Endothelial cell of umbilical vein (primary cell): ENCODE data around the gene SHISA9. TPM values are rescaled to one million over a fixed set of nuclear protein-coding genes. Genes with fewer than 3 reads are reported as not detected.

ENCODE experiments used
- BruUV-seq: library from RNA; stranded (reverse); fragments of 400-500 nt; replicated peaks from 2 replicates; lab custom pipeline; 2021; lab: Mats Ljungman, UMichigan
- CTCF ChIA-PET: fragments of 300-600, 350-600 bp; sonication (Branson Sonifier 250); formaldehyde crosslinking; loops from one replicate; lab custom pipeline; 2021; ENCODE audit warnings: antibody characterized with exemption, inconsistent platforms; lab: Charles Lee
- POLR2A ChIA-PET: fragments of 300-600, 350-600 bp; sonication (Branson Sonifier 250); formaldehyde crosslinking; loops from one replicate; lab custom pipeline; 2021; ENCODE audit warnings: antibody characterized with exemption, inconsistent platforms; lab: Charles Lee
- DNase-seq: peaks from one replicate; pipeline ENCODE4 v3.0.0-alpha.2; 2011; ENCODE audit warnings: low read depth, low spot score
- FAIRE-seq: peaks from 2 replicates; lab custom pipeline; 2011; peaks lifted over from hg19 to GRCh38; lab: Jason Lieb, UNC
- H2AFZ ChIP-seq: 2 replicates; pipeline ENCODE4 v1.6.0; 2012; ENCODE audit warnings: low read depth, low read length, control low read depth, inconsistent platforms
- H3K27ac ChIP-seq: 2 replicates; pipeline ENCODE4 v1.5.1; 2011; ENCODE audit warnings: low read depth, mild to moderate bottlenecking, control low read depth, low read length, moderate library complexity; ENCODE audit not compliant: insufficient read depth
- H3K27me3 ChIP-seq, 2 experiments: 2 replicates each; pipeline versions ENCODE4 v1.6.0 to v1.6.1; 2011; ENCODE audit warnings: low read length in 2 of 2, mixed read lengths in 1 of 2; ENCODE audit not compliant: control insufficient read depth in 2 of 2, insufficient read depth in 2 of 2
- H3K36me3 ChIP-seq, 2 experiments: 2 replicates in 1 of 2; 3 replicates in 1 of 2; pipeline ENCODE4 v1.5.1; 2011; ENCODE audit warnings: low read length in 2 of 2, mild to moderate bottlenecking in 1 of 2, moderate library complexity in 1 of 2; ENCODE audit not compliant: control insufficient read depth in 2 of 2, insufficient read depth in 2 of 2; ENCODE audit errors: extremely low read depth in 1 of 2
- H3K4me1 ChIP-seq: 3 replicates; pipeline ENCODE4 v1.5.1; 2011; ENCODE audit warnings: mild to moderate bottlenecking, low read length; ENCODE audit not compliant: control insufficient read depth, insufficient read depth; ENCODE audit errors: extremely low read depth
- H3K4me2 ChIP-seq: 2 replicates; pipeline ENCODE4 v1.6.1; 2011; ENCODE audit warnings: low read length, control low read depth, mixed read lengths; ENCODE audit not compliant: insufficient read depth
- H3K4me3 ChIP-seq, 3 experiments: fragments of 200-600 bp in 1 of 3; sonication (generic), shearing (Covaris generic) in 1 of 3; replicated peaks in 1 of 3; 2 replicates each; pipeline ENCODE4 v1.5.1; 2011 to 2016; ENCODE audit warnings: control low read depth in 3 of 3, low read length in 3 of 3, mild to moderate bottlenecking in 2 of 3, inconsistent platforms in 1 of 3, low read depth in 1 of 3, moderate library complexity in 1 of 3; ENCODE audit not compliant: insufficient read depth in 1 of 3
- H3K79me2 ChIP-seq: 2 replicates; pipeline ENCODE4 v1.6.0; 2012; ENCODE audit warnings: low read length, inconsistent platforms; ENCODE audit not compliant: control insufficient read depth, insufficient read depth
- H3K9ac ChIP-seq: replicated peaks from 2 replicates; pipeline ENCODE3; 2011; ENCODE audit warnings: low read length, control low read depth; ENCODE audit not compliant: insufficient read depth; ENCODE audit errors: extremely low read depth
- H3K9me1 ChIP-seq: replicated peaks from 3 replicates; pipeline ENCODE4 v1.6.0; 2011; ENCODE audit warnings: mild to moderate bottlenecking, low read length; ENCODE audit not compliant: control insufficient read depth, insufficient read depth; ENCODE audit errors: extremely low read depth
- H3K9me3 ChIP-seq: replicated peaks from 2 replicates; pipeline ENCODE4 v1.5.1; 2012; ENCODE audit warnings: low read length, inconsistent platforms; ENCODE audit not compliant: control insufficient read depth, insufficient read depth
- H4K20me1 ChIP-seq: replicated peaks from 2 replicates; pipeline ENCODE3; 2011; ENCODE audit warnings: mild to moderate bottlenecking, low read length; ENCODE audit not compliant: control insufficient read depth, insufficient read depth; ENCODE audit errors: extremely low read depth
- EZH2 ChIP-seq: IDR thresholded peaks from 2 replicates; pipeline ENCODE4 v1.6.1; 2012; ENCODE audit warnings: borderline replicate concordance, low read depth, mild to moderate bottlenecking, moderate library complexity, low read length, inconsistent platforms; ENCODE audit not compliant: severe bottlenecking
- FOS ChIP-seq: IDR thresholded peaks from 2 replicates; pipeline ENCODE4 v1.6.1; 2011; ENCODE audit warnings: mild to moderate bottlenecking, low read length, moderate library complexity, borderline replicate concordance; ENCODE audit not compliant: insufficient read depth
- GATA2 ChIP-seq: IDR thresholded peaks from 2 replicates; pipeline ENCODE4 v1.7.0; 2011; ENCODE audit warnings: low read depth, mild to moderate bottlenecking, moderate library complexity, mixed read lengths, low read length; ENCODE audit not compliant: insufficient read length, insufficient read depth
- JUN ChIP-seq: IDR thresholded peaks from 2 replicates; pipeline ENCODE4 v1.6.1; 2011; ENCODE audit warnings: borderline replicate concordance, low read depth; ENCODE audit not compliant: insufficient read length, insufficient read depth
- MYC ChIP-seq: IDR thresholded peaks from one replicate; pipeline ENCODE4 v1.6.1; 2011; ENCODE audit warnings: mild to moderate bottlenecking, low read depth, low read length
- POLR2A ChIP-seq: IDR thresholded peaks from 2 replicates; pipeline ENCODE4 v1.6.1; 2012; ENCODE audit warnings: low read depth, mild to moderate bottlenecking, control low read depth, low read length
- POLR2AphosphoS5 ChIP-seq: IDR thresholded peaks from 2 replicates; pipeline ENCODE4 v1.6.1; 2012; ENCODE audit warnings: low read depth, mild to moderate bottlenecking, control low read depth, low read length, moderate library complexity; ENCODE audit not compliant: insufficient read depth
- dilution Hi-C: fragments of 300-500 bp; cut with MboI; formaldehyde crosslinking; loops from one replicate; pipeline ENCODE4 v1.15.0; 2019; ENCODE audit warnings: low sequenced_read_pairs; ENCODE audit not compliant: extremely low pct_ligation_motif_present
- intact Hi-C: fragments of 100-400 bp; cut with micrococcal nuclease; formaldehyde crosslinking; loops from one replicate; pipeline ENCODE4 v1.10.0; 2022
- polyA plus RNA-seq, 4 experiments: library from polyadenylated mRNA; depleted of rRNA in 3 of 4; stranded (reverse) in 3 of 4; unstranded in 1 of 4; fragments of >200 nt; gene quantifications; 2 replicates each; pipeline versions ENCODE4 v1.2.1 to v1.2.3, GENCODE V29; 2011 to 2012; ENCODE audit warnings: missing spikeins in 1 of 4
- total RNA-seq: library from RNA; stranded (reverse); gene quantifications from 2 replicates; pipeline ENCODE4 v1.2.3, GENCODE V29; 2021
- TF ChIP-seq, protein P1 (sequence below), 2 donors: IDR thresholded peaks; 1 replicate in 1 of 2; 2 replicates in 1 of 2; pipeline ENCODE4 v1.5.1; 2011; ENCODE audit warnings: low read length in 2 of 2, mild to moderate bottlenecking in 2 of 2, moderate library complexity in 2 of 2, control low read depth in 1 of 2, inconsistent platforms in 1 of 2, low read depth in 1 of 2; ENCODE audit not compliant: insufficient read depth in 1 of 2; ENCODE audit errors: extremely low read depth in 1 of 2
- TF ChIP-seq, protein P2 (sequence below): IDR thresholded peaks from 2 replicates; pipeline ENCODE4 v1.6.1; 2011; ENCODE audit not compliant: insufficient read depth, insufficient read length

Gene SHISA9
- total and polyA plus RNA-seq, 2 donors (not counting 3 experiments of a cell fraction or from before 2014, with no cell fraction given): not detected

DNA sequence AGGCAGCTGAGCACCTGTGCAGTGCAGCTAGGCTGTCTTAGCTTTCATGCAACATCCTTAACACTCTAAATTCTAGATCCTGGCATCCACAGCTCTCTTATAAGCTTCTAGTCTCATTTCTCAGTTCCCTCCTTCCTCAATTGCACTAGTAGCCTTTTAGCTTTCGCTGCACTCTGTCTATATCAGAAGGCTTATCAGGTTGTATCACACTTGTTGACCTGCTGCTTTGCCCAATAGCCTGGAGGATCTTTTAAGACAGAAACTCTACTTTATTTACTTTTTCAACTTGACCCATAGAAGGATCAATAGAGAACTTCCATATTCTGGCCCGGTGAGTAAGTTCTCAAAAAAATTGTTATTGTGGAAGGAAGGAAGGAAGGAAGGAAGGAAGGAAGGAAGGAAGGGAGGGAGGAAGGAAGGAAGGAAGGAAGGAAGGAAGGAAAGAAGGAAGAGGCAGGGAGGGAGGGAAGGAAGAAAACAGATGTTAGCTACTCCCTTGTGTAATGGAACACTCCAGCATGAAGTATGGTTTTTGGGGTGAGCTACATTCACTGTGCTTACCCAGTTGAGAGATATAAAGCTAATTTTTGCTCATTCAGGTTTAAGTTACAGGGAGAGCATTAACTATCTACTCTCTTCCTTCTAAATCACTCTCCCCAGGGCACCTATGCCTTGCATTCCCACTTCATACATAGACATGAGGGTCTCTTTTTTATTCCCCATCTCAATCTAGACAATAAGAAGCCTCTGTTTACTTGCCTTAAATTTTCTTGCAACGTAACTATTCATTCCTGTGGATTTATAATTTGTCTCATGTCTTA is 361.1 kb downstream of the SHISA9 start:
- Histone ChIP-seq H3K9ac (no peak overlapping the region), H3K9me3 (peaks cover 2% of the 10 kb centered on the region), H3K27me3 (no peaks in the 10 kb centered on the region), H4K20me1 (no peaks in the 10 kb centered on the region), H3K4me1 (no peaks in the 10 kb centered on the region), H3K27ac (no peak overlapping the region), H3K4me2 (no peak overlapping the region), H3K9me1 (no peaks in the 10 kb centered on the region), H3K36me3 (no peaks in the 10 kb centered on the region), H2AFZ (no peak overlapping the region), H3K4me3 (no peak overlapping the region), H3K79me2 (no peaks in the 10 kb centered on the region)
- TF ChIP-seq EZH2 (no peak), MYC (no peak), FOS (no peak), POLR2A (no peak), GATA2 (no peak), POLR2AphosphoS5 (no peak), JUN (no peak)
- TF ChIP-seq, protein P1, sequence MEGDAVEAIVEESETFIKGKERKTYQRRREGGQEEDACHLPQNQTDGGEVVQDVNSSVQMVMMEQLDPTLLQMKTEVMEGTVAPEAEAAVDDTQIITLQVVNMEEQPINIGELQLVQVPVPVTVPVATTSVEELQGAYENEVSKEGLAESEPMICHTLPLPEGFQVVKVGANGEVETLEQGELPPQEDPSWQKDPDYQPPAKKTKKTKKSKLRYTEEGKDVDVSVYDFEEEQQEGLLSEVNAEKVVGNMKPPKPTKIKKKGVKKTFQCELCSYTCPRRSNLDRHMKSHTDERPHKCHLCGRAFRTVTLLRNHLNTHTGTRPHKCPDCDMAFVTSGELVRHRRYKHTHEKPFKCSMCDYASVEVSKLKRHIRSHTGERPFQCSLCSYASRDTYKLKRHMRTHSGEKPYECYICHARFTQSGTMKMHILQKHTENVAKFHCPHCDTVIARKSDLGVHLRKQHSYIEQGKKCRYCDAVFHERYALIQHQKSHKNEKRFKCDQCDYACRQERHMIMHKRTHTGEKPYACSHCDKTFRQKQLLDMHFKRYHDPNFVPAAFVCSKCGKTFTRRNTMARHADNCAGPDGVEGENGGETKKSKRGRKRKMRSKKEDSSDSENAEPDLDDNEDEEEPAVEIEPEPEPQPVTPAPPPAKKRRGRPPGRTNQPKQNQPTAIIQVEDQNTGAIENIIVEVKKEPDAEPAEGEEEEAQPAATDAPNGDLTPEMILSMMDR (IDR thresholded peaks at IDR 0.05; ENCODE audit: extremely low read depth in 1 of 2, insufficient read depth in 1 of 2, low read depth in 1 of 2, low read length in 2 of 2): no peak
- TF ChIP-seq, protein P2, sequence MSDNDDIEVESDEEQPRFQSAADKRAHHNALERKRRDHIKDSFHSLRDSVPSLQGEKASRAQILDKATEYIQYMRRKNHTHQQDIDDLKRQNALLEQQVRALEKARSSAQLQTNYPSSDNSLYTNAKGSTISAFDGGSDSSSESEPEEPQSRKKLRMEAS: no peak
- POLR2A ChIA-PET: no interaction called here
- intact Hi-C loops: no loop called here
- DNase-seq: no peak
- BruUV-seq: no TSS peak
- dilution Hi-C loops: no loop called here
- FAIRE-seq: no peak
- CTCF ChIA-PET: no interaction called here
